ENCODE data around the gene RAI1.
A peak's percentile ranks its signal among the peaks of the same experiment; 100 is the strongest.

RAI1 gene

DNA sequence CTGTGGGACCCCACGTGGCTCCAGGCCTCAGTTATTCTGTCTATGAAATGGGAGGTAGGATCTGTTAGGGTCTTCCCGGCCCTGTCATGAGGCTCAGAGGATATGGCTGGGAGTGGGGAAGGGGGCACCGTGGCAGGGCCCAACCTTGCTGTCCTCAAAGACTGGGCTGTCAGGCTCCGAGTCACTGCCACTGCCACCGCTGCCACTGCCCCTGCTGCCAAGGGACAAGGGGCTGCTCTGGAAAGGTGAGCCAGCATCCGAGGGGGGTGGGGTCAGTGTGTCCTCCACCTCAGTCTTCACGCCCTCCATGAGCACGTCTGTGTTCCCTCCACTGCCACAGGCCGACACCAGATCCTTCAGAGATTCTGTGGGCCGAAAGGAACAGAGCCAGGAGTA lies 136.3 kb downstream of the RAI1 start:
- DNase-seq (ENCODE audit: low read depth): no peak

DNA sequence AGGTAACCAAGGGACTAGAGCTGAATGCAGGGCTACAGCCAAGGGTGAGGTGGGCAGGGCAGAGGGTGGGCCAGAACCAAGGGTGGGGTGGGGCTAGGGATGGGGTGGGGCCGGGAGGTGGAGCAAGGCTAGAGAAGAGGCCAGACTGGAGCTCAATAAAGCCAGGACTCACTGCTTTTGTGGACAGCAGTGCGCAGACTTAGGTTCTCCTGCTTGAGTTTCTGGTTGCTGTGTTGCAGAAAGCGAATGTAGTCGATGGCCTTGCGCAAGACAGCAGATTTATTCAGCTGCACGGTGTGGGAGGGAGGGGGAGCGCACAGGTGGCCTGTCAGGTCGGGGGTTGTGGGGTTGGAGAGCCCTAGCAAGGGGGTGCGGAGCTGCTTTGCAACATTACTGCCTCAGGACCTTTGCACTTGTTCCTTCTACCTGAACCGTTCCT lies 136.8 kb downstream of the RAI1 start:
- DNase-seq (ENCODE audit: low read depth): no peak

DNA sequence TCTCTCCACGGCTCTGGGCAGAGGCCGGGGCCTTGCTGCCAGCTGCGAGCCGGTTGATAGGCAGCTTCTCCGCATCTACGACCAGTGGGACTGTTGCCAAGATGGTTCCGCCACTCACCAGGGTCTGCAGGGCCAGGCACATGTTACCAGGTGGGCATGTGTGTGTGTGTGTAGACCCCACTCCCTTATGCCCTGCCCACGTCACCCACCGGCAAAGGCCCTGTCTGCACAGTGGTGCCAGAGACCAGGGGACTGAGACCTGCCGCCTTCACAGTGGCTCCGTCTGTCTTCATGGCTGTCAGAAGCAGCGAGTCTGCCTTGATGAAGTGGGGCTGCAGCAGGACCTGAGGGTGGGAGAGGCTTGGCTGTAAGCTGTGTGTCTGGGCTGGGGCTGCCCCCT lies 137.9 kb downstream of the RAI1 start:
- DNase-seq (ENCODE audit: low read depth): no peak

DNA sequence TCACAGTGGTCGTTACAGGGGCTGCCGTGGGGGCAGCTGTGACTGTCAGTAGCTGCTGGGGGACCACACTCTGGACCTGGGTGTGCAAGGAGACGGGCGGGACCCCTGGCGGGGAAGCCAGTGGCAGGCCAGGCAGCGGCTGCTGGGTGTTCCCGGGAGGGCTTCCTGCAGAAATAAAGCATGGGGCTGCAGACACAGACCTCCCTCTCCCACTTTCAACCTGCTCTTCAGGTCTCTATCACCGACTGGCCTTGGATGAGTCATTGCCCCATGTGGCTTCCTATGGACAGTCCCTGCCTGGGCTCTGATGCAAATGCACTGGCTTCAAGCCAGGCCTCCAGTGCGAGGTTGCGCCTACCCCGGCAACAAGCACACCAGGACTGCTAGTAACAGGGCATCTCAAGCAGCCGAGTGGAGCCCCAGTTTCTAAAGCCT lies 138.3 kb downstream of the RAI1 start:
- DNase-seq (ENCODE audit: low read depth): peak; percentile 88

DNA sequence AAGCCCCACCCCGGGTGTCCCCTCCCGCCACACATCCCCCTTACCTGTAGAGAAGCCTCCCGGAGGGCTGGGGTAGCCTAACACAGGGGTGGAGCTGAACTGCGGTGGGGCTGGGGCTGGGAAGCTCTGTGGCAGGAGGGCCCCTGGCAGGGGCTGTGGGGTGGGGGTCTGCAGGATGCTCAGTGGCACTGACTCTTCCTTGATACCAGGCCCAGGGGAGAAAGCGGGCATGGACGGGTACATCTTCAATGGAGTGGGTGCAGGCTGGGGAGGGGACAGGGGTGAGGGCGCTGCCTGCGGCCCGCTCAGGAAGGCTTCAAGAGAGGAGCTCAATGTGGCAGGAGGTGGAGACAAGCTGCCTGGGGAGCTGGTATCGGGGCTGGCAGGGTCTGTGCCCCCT lies 138.8 kb downstream of the RAI1 start:
- DNase-seq (ENCODE audit: low read depth): no peak

DNA sequence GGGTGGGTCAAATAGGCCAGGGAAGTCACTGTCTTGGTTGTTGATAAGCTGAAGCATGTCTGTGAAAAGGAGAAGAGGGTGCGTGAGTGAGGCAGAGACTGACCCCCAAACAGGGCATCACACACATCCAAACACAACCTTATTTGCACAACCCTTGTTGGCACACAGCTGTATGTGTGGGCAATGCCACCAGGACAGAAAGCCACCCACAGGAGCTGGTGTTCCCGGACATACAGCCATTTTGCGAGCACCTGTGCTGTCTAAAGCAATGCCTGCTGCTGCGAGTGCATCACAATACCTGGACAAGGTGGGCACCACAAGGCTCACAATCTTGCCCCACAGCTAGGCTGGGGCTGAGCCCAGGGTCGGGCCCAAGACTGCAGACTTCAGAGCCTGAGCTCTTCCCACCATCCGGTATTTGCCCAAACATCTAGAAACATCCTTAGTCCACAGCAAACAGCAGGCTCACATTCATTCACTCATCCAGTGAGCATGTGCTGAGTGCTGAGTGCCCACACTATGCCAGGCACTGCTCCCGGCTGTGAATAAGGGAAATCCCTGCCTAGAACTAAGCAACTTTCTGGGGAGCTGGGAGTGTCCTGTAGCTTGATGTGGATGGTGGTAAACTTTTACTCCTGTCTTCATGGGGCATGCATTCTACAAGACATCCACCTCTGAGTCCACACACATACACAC lies 139.4 kb downstream of the RAI1 start:
- no peak for DNase-seq (ENCODE audit: low read depth)

DNA sequence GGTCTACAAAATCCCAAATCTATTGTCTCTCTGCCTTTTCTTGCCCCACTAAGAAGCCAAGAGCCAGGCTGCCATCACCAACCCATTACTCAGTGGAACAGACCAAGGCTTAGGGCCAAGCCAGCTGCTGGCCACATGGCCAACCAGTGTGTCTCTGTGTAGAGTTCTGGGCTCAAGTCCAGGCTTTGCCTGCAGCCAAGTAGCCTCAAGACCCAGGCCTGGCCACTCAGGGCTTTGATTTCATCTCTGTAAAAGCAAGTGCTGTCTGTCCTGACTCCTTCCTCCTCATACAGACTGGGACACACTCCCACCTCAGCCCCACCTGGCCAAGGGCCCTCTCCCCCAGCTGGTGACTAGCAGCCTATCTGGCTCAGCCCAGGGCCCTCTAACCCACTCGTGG lies 140.9 kb downstream of the RAI1 start:
- DNase-seq (ENCODE audit: low read depth): peak; percentile 92

DNA sequence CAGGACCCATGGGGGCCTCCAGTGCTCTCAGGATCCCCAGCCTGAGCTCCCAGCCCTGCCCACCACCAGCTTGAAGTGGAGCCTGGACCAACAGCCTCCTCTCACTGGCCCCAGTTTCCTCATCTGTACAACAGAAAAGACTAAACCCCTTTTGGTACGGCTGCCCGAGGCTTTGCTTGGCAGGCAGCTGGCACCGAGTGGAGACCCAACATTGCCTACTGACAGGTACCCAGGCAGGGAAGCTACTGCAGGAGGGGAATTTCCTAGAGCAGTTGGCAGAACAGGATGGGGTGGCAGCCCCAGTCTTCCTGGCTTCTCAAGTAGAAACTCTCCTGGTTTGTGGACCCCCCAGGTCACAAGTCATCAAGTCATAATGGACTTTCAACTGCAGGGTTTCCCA lies 141.4 kb downstream of the RAI1 start:
- DNase-seq (ENCODE audit: low read depth): no peak

DNA sequence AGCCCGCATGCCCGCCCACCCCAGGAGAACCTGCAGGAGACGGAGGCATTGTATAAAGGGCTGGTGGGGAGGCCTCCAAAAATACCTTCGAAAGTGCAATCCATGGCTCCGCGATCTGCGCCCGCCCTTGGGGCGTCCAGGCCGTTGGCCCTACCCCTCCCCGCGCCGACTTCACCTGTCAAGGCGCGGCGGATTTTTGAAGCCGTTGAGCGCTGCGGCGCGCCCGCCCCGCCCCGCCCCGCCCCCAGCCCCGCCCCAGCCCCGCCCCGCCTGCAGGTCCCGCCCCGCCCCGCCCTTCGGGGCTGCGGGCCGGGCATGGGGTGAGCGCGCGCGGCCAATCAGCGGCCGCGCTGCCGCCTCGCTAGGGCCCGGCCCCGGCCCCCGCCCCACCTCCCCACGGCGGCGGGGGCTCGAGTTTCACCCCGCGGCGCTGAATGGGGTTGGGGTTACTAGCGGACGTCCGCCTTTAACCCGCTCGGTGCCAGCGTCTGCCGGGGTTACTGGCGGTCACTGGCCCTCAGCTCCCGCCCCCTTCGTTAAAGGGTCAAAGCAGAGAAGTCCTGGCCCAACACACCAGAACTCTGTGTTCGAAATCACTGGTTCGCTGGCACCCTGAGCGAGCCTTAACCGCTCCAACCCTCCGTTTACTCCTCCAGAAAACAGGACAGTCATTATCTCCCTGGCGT lies 142.3 kb downstream of the RAI1 start:
- DNase-seq (ENCODE audit: low read depth): peak; percentile 80

DNA sequence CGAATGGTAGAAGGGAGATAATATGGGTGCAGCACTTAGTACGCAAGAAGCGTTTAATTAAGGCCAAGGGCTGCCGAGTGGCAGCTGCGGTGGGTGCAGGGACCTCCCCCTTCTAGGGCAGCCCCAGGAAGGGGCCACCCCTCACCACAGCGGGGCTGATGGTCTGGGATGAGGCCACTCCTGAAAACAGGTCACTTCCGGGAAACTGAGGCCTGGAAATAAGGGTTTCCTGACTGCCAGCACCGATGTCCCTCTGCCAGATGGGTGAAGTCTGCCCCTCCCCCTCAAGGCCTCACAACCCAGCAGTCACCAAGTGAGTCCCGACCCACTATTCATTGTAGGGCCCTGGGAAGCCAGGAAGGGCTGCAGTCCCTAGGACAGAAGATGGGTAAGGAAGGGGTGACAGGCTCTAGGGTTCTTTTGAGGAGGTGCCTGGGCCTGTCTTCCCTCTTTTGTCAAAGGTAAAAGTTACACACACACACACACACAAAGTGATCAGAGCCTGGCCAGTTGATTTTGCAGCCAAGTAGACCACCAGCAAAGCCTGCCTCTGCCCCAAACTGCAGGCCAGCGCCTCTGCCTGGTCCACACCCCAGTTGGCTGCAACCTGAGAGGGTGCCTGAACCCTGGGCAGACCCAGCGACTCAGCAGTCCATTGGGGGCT lies 143.0 kb downstream of the RAI1 start:
- DNase-seq (ENCODE audit: low read depth): no peak

DNA sequence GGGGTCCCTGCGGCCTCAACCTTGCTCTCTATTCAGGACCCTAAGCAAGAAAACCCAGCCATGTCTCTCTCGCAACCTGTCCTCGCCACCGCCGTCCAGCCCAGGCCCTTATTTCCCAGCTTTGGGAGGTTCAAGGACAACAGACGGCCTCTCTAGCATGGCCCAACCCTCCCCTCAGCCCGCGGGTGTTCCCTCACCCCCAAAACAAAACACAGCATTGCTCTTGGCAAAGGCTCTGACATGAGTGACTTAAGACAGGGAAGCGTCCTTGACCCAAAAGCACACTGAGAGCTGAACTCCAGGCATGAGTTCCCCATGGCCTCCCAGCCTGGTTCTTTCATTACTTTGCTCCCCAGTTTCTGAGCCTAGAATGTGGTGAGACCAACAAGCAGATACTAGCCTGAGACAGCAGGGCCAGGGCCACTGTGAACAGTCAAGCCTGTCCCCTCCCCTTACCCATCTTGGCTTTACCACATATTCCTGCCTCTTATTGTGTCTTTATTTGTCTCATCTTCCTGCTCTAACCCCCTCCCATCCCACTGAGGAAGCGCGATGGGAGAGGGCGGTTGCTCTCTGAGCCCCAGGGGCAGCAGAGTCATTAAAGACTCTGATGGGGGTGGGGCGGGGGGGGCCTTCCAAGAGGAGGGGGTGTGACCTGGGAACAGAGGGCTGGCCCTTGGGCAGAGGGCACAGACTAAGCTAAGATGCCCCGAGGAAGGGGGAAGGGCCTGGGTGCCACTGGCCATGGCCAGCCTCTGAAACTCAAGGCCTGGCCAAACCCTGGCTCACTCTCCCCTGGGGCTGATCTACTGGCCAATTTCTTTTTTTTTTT lies 143.7 kb downstream of the RAI1 start:
- DNase-seq (ENCODE audit: low read depth): peak; percentile 51

DNA sequence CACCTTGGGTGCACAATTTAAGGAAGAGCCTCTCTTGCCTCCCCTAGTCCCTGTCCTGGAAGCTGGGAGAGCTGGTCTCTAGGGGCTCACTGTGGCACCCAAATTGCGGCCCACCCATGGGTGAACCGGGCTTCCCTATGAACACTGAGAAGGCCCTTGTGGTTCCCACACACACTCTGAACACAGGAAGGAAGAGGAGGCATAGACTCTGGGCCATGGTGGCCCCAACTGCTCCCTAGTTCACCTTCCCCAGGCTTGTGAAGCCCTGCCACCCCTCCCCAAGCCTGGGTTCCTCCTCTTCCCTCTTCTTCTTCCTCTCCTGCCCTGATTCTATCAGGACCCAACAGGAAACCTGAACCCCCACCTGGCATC lies 145.1 kb downstream of the RAI1 start:
- DNase-seq (ENCODE audit: low read depth): no peak

DNA sequence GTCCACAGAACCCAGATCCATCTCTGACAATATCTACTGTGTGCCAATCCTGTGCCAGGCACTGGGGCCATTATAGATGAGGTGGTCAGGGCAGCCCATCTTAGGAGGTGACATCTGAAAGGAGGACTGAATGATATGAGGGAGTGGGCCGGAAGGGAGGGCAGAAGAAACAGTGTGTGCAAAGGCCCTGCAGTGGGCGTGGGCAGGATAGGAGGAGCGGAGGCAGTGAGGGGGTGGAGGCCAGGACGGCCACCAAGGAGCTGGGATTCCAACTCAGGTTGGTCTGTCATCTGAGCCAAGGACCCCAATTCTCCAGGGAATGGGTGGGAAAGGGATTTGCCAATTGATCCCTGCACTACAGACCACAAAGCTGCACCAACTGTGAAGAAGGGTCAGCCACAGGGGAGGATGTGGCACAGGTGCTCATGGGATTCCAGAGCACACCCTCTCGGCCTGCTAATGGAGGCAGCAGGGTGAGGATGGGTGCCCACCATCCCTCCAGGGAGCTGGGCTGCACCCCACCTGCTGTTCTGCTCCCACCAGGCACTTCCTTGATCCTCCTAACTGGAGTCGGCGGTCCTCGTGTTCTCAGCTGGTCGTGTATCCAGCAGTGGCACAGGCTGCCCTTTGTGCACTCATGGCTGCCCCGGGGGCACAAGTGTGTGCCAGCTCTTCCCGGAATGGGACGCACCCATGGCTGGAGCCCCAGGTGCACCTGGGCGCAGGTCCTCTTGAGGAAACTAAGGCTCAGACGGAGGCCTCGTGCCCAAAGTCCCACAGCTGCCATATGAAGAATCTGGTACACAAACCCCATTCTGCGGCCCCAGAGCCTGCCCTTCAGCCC lies 145.9 kb downstream of the RAI1 start:
- no peak for DNase-seq (ENCODE audit: low read depth)

DNA sequence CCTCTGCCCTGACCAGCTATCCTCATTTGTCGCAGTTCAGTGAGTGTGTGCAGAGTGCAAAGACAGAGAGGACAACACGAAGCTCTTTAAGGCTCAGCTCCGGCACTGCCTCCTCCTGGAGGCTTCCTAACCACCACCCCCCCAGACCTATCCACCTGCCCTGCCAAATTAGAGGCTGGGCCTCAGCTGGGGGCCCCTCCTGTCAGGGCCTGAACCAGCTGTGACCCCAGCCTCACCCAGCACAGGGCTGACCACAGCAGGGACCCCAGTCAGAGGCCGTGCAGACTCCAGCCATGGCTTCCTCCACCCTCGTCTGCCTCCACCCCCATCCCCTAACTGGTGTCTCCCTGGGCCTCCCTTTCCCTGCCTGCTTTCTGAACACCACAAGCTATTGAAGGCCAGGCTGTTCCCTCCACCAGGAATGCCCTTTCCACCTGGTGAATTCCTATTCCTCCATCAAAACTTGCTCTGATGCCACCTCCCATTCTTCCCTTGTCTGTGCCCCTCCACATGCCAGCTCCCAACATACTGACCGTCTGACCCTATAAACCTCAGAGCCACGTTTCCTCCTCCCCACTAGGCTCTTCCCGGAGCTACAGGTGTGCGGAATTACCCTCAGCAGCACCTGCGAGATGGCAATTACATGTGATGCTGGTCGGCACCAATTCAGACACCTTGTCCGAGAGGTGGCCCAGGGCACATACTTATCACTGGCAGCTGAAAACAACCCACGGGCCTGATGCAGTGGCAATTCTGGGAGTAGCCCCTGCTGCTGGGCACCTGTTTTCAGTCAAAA lies 146.8 kb downstream of the RAI1 start:
- DNase-seq (ENCODE audit: low read depth): no peak

DNA sequence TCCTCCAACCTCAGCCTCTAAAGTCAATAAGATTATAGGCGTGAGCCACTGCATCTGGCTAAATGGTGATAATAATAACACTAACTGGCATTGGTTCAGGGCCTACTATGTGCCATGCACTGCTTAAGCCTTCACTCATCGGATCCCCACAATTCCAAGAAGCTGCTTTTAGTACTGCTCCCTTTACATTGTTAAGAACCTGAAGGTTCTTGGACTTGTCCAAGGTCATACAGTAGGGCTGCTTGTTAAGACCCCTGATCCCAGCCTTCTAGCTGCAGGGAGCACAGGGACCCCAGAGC lies 149.0 kb downstream of the RAI1 start:
- no peak for DNase-seq (ENCODE audit: low read depth)

DNA sequence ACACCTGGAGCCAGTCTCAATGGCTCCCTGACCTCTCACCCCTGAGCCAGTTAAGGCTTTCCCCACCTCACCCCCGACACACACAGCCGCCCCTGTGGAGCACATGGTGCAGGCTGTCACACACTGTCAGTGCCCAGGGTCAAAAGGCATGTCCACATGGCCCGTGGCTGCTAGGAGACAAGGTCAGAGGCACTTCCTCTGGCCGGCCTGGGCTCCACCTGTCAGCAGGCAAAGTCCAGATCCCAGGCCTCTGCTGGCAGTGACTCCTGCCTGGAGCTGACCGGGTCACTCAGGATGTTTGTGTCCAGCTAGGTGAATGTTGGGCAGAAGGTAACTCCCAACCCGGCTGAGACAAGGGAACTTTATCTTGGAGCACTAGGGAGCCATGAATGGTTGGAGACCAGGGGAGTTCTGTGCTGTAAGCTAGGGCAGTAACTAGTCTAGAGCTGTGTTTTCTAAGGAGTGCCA lies 149.5 kb downstream of the RAI1 start:
- no peak for DNase-seq (ENCODE audit: low read depth)

DNA sequence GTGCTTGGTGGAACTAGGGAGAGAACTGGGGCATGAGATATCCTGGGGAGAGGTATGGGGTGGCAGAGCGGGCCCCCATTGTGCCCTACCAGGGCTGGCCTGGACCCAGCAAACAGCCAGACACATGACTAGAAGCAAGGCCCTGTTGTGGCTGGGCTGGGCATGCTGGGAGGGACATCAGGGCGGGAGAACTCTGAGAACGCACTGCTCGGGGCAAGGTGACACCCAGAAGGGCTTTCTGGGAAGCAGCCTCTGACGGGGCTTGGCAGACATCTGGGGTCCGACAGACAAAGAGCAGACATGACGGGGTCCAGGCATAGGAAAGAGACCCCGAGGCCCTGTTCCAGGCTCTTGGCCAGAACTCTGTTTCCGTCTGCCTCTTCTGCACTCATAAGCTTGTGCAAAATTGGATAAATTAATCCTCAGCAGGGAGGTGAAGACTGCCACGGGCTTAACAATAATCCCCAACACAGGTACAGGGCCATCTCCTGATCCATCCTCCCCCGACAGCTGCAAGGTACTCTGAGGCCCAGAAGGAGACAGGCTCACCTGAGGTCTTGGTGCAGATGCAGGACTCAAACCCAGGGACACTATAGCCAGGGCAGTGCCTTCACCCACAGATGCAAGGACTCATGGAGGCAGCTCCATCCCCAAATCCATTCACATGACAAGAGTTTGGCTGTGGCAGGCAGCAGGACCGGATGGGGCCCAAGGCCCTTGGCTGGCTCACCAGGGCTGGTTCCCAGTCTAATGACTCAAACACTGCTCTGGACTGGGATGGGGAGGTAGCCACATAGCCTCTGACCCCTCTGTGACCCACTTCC lies 150.2 kb downstream of the RAI1 start:
- DNase-seq (ENCODE audit: low read depth): no peak

DNA sequence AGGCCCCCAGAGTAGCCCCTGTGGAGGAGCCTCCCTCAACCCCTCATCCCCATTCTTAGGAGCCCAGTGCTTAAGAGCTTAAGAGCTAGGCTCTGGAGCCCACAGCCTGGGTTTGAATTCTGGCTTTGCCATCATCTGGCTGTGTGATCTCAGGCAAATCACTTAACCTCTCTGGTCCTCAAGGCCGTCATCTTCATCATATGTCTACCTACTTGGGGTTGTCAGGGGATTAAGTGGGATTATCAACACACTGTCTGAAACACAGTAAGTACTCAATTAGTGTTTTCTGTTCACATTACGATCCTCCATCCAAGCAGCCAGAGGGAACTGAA lies 150.7 kb downstream of the RAI1 start:
- DNase-seq (ENCODE audit: low read depth): no peak

DNA sequence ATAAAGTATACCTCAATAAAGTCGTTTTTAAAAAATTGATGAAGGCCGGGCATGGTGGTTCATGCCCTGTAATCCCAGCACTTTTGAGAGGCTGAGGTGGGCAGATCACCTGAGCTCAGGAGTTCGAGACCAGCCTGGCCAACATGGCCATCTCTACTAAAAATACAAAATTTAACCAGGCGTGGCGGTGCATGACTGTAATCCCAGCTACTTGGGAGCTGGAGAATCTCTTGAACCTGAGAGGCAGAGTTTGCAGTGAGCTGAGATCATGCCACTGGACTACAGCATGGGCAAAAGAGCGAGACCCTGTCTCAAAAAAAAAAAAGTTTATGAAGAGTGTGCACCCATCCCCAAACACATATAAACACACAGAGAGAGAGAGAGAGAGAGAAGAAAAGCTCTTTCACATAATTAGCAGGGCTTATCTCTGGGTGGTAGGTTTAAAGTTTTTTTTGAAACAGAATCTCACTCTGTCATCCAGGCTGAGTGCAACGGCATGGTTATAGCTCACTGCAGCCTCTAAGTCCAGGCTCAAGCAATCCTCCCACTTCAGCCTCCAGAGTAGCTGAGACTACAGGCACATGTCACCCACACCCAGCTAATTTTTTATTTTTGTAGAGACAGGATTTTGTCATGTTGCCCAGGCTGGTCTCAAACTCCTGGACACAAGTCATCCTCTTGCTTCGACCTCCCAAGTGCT lies 152.6 kb downstream of the RAI1 start:
- no peak for DNase-seq (ENCODE audit: low read depth)

All from fibroblast of gingiva (primary cell).